SK-N-SH (cell line): ENCODE measurements around the gene DENND1A. TPM values are rescaled to one million over a fixed set of nuclear protein-coding genes. Genes with fewer than 3 reads are reported as not detected.

Experiments
- CTCF ChIA-PET: fragments of 300-600, 350-600 bp; formaldehyde crosslinking; extraction: SDS; loops from one replicate; lab custom pipeline; 2021; lab: Yijun Ruan, JAX
- POLR2A ChIA-PET: fragments of 350-600 bp; sonication (Branson Sonifier 250); formaldehyde crosslinking; extraction: SDS; loops from one replicate; lab custom pipeline; 2020; ENCODE audit warnings: antibody characterized with exemption, inconsistent platforms; lab: Yijun Ruan, JAX
- DNase-seq: peaks from one replicate; pipeline ENCODE4 v3.0.0; 2012
- H2AFZ ChIP-seq: fragments of 200-600 bp; sonication (generic); 2 replicates; pipeline ENCODE4 v1.8.1; 2016; ENCODE audit warnings: antibody characterized with exemption, mild to moderate bottlenecking, low read depth
- H3F3A ChIP-seq: fragments of 200-600 bp; sonication (generic); replicated peaks from 2 replicates; pipeline ENCODE3; 2016; ENCODE audit warnings: antibody characterized with exemption, mild to moderate bottlenecking; ENCODE audit not compliant: insufficient read depth
- H3K27ac ChIP-seq, 2 experiments: fragments of 200-500 bp in 1 of 2; fragments of 200-600 bp in 1 of 2; sonication (Bioruptor generic) in 1 of 2; sonication (generic), shearing (Covaris generic) in 1 of 2; 2 replicates each; pipeline versions ENCODE4 v1.5.1 to v1.6.1; 2014 to 2016; ENCODE audit warnings: low read depth in 2 of 2, inconsistent platforms in 1 of 2, low read length in 1 of 2, mild to moderate bottlenecking in 1 of 2, mixed read lengths in 1 of 2
- H3K27me3 ChIP-seq: fragments of 200-600 bp; sonication (generic), shearing (Covaris generic); 2 replicates; pipeline ENCODE4 v1.6.1; 2016; ENCODE audit warnings: mixed run types; ENCODE audit not compliant: insufficient read depth
- H3K36me3 ChIP-seq, 2 experiments: fragments of 200-500 bp in 1 of 2; fragments of 200-600 bp in 1 of 2; sonication (Bioruptor generic) in 1 of 2; sonication (generic) in 1 of 2; replicated peaks in 1 of 2; 2 replicates each; pipeline versions ENCODE3 to v1.5.1; 2014 to 2016; ENCODE audit warnings: low read length in 1 of 2, mild to moderate bottlenecking in 1 of 2; ENCODE audit not compliant: insufficient read depth in 2 of 2, control insufficient read depth in 1 of 2
- H3K4me1 ChIP-seq, 2 experiments: fragments of 200-500 bp in 1 of 2; fragments of 200-600 bp in 1 of 2; sonication (Bioruptor generic) in 1 of 2; sonication (generic), shearing (Covaris generic) in 1 of 2; 2 replicates each; pipeline versions ENCODE4 v1.5.1 to v1.6.1; 2014 to 2016; ENCODE audit warnings: low read depth in 1 of 2, low read length in 1 of 2, mixed run types in 1 of 2; ENCODE audit not compliant: insufficient read depth in 2 of 2, control insufficient read depth in 1 of 2
- H3K4me2 ChIP-seq: fragments of 200-600 bp; sonication (generic), shearing (Covaris generic); 2 replicates; pipeline ENCODE4 v1.6.1; 2017; ENCODE audit warnings: mixed run types
- H3K4me3 ChIP-seq, 2 experiments: fragments of 200-500 bp in 1 of 2; fragments of 200-600 bp in 1 of 2; sonication (Bioruptor generic) in 1 of 2; sonication (generic), shearing (Covaris generic) in 1 of 2; 2 replicates each; pipeline versions ENCODE4 v1.5.1 to v1.8.1; 2014 to 2016; ENCODE audit warnings: low read depth in 2 of 2, inconsistent platforms in 1 of 2, low read length in 1 of 2, mild to moderate bottlenecking in 1 of 2, mixed read lengths in 1 of 2, moderate library complexity in 1 of 2
- H3K79me2 ChIP-seq: fragments of 200-600 bp; sonication (generic); 2 replicates; pipeline ENCODE4 v1.8.1; 2017; ENCODE audit warnings: mild to moderate bottlenecking; ENCODE audit not compliant: insufficient read depth
- H3K9ac ChIP-seq: fragments of 200-600 bp; sonication (generic); 2 replicates; pipeline ENCODE4 v1.6.1; 2017; ENCODE audit warnings: mixed run types
- H3K9me2 ChIP-seq: fragments of 200-600 bp; sonication (generic); 2 replicates; pipeline ENCODE4 v1.6.1; 2017; ENCODE audit warnings: mixed run types
- H3K9me3 ChIP-seq: fragments of 200-600 bp; sonication (generic); 2 replicates; pipeline ENCODE4 v1.6.1; 2017; ENCODE audit warnings: mixed run types, mild to moderate bottlenecking, moderate library complexity
- H4K20me1 ChIP-seq: fragments of 200-600 bp; sonication (generic); 2 replicates; pipeline ENCODE4 v1.6.1; 2017; ENCODE audit warnings: mild to moderate bottlenecking, mixed run types; ENCODE audit not compliant: insufficient read depth
- EZH2phosphoT487 ChIP-seq: fragments of 200-600 bp; sonication (generic); IDR thresholded peaks from 2 replicates; pipeline ENCODE4 v1.6.1; 2017; ENCODE audit warnings: low read depth, mixed run types, mild to moderate bottlenecking, antibody characterized with exemption, moderate library complexity, borderline replicate concordance
- FOSL2 ChIP-seq: IDR thresholded peaks from 2 replicates; pipeline ENCODE4 v1.4.0; 2012; ENCODE audit warnings: low read depth, mild to moderate bottlenecking, moderate library complexity, borderline replicate concordance
- FOXM1 ChIP-seq: IDR thresholded peaks from 2 replicates; pipeline ENCODE4 v1.4.0; 2012; ENCODE audit warnings: low read depth, mild to moderate bottlenecking
- GATA2 ChIP-seq: sonication (generic); formaldehyde crosslinking; IDR thresholded peaks from 2 replicates; pipeline ENCODE4 v1.5.0; 2020; ENCODE audit warnings: mild to moderate bottlenecking, missing genetic modification reagents
- IRF3 ChIP-seq: fragments of 150-350 bp; IDR thresholded peaks from 2 replicates; pipeline ENCODE4 v1.6.1; 2016; ENCODE audit warnings: mild to moderate bottlenecking, low read depth, low read length
- JUND ChIP-seq: IDR thresholded peaks from 2 replicates; pipeline ENCODE4 v1.4.0; 2012
- MAX ChIP-seq: IDR thresholded peaks from 2 replicates; pipeline ENCODE4 v1.4.0; 2012; ENCODE audit warnings: low read depth
- NFIC ChIP-seq: IDR thresholded peaks from 2 replicates; pipeline ENCODE4 v1.4.0; 2012; ENCODE audit warnings: borderline replicate concordance
- NRF1 ChIP-seq: IDR thresholded peaks from 2 replicates; pipeline ENCODE4 v1.6.1; 2012; ENCODE audit warnings: low read depth, mild to moderate bottlenecking, low read length
- PBX3 ChIP-seq: IDR thresholded peaks from 2 replicates; pipeline ENCODE4; 2012
- RAD21 ChIP-seq: IDR thresholded peaks from 2 replicates; pipeline ENCODE4 v1.6.1; 2012; ENCODE audit warnings: mild to moderate bottlenecking, low read length
- RCOR1 ChIP-seq: fragments of 150-350 bp; IDR thresholded peaks from 2 replicates; pipeline ENCODE4 v1.6.1; 2017; ENCODE audit warnings: antibody characterized with exemption, low read length
- RFX5 ChIP-seq: IDR thresholded peaks from 2 replicates; pipeline ENCODE4 v1.6.1; 2012; ENCODE audit warnings: mild to moderate bottlenecking, improper control_type of control experiment, low read length
- SIN3A ChIP-seq: IDR thresholded peaks from 2 replicates; pipeline ENCODE4 v1.6.1; 2012; ENCODE audit warnings: low read depth, mild to moderate bottlenecking, low read length, moderate library complexity, borderline replicate concordance
- TCF12 ChIP-seq: IDR thresholded peaks from 2 replicates; pipeline ENCODE4 v1.4.0; 2012
- USF1 ChIP-seq: IDR thresholded peaks from 2 replicates; pipeline ENCODE4 v1.4.0; 2012; ENCODE audit warnings: low read depth, borderline replicate concordance
- WGBS: methylation state at CpG from one replicate; pipeline ENCODE4 v1.1.6; 2017; ENCODE audit warnings: low lambda C conversion rate; 5-methylcytosine and 5-hydroxymethylcytosine counted together
- polyA plus RNA-seq, 3 experiments: library from polyadenylated mRNA; depleted of rRNA; stranded (reverse); fragments of >200 nt; gene quantifications; 2 replicates each; pipeline ENCODE4 v1.2.3, GENCODE V29; 2012

The DENND1A gene
- polyA plus RNA-seq, 1 of the 3 experiments (the other 2 are of a cell fraction) = 25.4 TPM

GRCh38 chr9:123395689-123396511, 534.0 kb downstream of the DENND1A start:
- H3K9ac ChIP-seq = no peak overlapping the region
- ChIA-PET POLR2A (interaction anchor here (0.9 kb wide), 1 partner anchor 18 kb away, joined by 3 read pairs; no protein-coding TSS in a partner anchor), CTCF (interaction anchor here (0.7 to 3.7 kb wide), 6 partner anchors 10 to 645 kb away, joined by 3 to 19 read pairs (median 4); no protein-coding TSS in a partner anchor)
- no peak overlapping the region for H2AFZ ChIP-seq
- H3K4me1 ChIP-seq = peaks cover 0 to 11% of the 10 kb centered on the region in 2 experiments; a peak in 1 of 4 replicates
- H3F3A ChIP-seq = no peaks in the 10 kb centered on the region
- no peak overlapping the region for H3K4me2 ChIP-seq
- no peak overlapping the region for H3K4me3 ChIP-seq
- H3K27me3 ChIP-seq = no peaks in the 10 kb centered on the region
- H3K9me3 ChIP-seq = no peaks in the 10 kb centered on the region
- 91% methylated on average over 17 of the region's 24 CpGs for WGBS
- H3K36me3 ChIP-seq = no peaks in the 10 kb centered on the region
- no peak for DNase-seq
- no peaks in the 10 kb centered on the region for H3K79me2 ChIP-seq
- H3K27ac ChIP-seq = no peak overlapping the region
- H3K9me2 ChIP-seq = no peaks in the 10 kb centered on the region
- TF ChIP-seq MAX (no peak), PBX3 (no peak), FOSL2 (no peak), FOXM1 (no peak), SIN3A (no peak), IRF3 (no peak), TCF12 (no peak), NRF1 (no peak), RFX5 (no peak), RCOR1 (no peak), JUND (no peak), GATA2 (CRISPR knock-in tag) (no peak), RAD21 (no peak), USF1 (no peak), EZH2phosphoT487 (no peak), NFIC (no peak)
- H4K20me1 ChIP-seq = no peaks in the 10 kb centered on the region
